NCI-H1048 (cell line): ENCODE results near the gene ANKRD17.
"Not testable (repeated sequence)": the region's sequence is repeated elsewhere in the genome, so short reads cannot be mapped to it uniquely, and the experiment has no call there.

Experiments
- DNase-seq: peaks from one replicate; lab custom pipeline; 2025; lab: John Stamatoyannopoulos, UW

The ANKRD17 gene, protein sequence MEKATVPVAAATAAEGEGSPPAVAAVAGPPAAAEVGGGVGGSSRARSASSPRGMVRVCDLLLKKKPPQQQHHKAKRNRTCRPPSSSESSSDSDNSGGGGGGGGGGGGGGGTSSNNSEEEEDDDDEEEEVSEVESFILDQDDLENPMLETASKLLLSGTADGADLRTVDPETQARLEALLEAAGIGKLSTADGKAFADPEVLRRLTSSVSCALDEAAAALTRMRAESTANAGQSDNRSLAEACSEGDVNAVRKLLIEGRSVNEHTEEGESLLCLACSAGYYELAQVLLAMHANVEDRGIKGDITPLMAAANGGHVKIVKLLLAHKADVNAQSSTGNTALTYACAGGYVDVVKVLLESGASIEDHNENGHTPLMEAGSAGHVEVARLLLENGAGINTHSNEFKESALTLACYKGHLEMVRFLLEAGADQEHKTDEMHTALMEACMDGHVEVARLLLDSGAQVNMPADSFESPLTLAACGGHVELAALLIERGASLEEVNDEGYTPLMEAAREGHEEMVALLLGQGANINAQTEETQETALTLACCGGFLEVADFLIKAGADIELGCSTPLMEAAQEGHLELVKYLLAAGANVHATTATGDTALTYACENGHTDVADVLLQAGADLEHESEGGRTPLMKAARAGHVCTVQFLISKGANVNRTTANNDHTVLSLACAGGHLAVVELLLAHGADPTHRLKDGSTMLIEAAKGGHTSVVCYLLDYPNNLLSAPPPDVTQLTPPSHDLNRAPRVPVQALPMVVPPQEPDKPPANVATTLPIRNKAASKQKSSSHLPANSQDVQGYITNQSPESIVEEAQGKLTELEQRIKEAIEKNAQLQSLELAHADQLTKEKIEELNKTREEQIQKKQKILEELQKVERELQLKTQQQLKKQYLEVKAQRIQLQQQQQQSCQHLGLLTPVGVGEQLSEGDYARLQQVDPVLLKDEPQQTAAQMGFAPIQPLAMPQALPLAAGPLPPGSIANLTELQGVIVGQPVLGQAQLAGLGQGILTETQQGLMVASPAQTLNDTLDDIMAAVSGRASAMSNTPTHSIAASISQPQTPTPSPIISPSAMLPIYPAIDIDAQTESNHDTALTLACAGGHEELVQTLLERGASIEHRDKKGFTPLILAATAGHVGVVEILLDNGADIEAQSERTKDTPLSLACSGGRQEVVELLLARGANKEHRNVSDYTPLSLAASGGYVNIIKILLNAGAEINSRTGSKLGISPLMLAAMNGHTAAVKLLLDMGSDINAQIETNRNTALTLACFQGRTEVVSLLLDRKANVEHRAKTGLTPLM (N-terminal part only)

DNA sequence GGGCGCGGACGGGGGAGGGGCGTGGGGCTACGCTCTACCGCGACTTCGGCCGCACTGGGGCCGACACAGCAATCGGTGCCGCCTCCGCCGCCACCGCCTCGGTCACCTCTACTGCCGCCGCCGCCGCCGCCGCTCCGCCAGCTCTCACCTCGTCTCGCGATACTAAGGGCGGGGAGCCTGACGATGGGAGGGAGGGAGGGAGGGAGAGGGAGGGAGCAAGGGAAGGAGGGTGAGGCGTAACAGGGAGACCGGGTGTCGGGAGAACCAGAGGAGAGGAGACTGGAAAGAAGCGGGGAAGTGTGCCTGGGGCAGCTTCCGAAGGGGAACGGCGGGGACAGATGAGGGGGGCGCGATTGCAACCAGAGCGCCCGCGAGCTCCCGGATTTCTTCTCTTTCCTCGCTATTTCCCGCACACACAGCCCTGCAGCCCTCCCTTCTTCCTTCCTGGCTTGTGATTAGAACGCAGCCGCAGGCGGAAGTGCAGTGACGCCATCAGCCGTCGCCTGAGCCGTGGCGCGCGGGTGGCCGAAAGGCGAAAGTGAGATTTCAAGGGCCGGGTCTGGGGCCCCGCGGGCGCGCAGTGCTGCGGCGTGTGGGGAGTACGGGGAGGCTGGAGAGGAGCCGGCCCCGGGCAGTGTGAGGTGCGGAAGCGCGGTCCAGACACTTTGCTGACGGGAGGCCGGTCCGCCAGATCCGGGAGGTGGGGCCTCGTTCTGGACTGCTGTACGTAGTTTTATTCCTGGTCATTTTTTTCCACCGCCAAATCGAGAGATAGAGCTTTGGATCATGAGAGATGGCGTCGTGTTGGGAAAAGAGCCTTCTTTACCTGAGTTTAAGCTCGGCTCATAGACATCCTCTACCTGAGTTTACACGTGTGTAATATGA is at the start of gene ANKRD17:
TSS of gene ANKRD17 (minus strand) at position 113 of the 885 bp plus-strand sequence. CDS start 130 bp downstream, outside the sequence.
- DNase-seq: peak; percentile 88

DNA sequence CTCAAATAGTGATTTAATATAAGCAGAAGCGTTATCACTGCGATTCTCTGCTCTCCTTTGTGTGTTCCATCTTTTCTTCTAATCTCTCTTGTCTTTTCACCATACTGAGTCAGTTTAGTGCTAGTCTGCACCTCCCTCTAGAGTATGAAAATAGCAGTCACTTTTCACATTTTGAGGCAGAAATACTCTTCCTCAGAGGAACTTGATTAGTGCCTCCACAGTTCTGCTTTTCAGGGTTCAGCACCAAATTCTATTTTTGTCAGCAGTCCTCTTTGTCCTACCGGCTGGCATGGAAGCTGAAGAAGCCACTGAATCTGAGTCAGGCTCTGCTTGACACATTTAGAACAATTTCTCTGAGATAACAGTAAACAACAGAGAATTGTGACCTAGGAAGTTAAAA is 49.7 kb upstream of the ANKRD17 start:
- no peak for DNase-seq

DNA sequence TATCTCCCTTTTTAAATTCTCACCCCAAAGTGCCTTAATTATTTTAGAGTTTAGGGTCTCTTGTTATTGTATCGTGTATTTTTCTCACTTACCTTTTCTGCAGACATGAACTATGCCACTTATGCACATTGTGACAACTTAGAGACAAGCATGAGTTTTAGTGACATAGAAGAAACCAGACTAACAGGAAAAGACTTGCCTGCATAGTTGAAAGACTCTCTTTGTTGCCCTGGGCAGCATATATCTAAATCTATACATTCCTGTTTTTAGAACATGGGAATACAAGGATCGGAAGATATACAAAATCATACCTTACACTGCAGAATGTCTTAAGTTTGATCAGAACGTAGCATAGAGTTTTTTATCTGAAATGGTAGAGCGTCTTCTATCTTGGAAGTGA is 45.1 kb upstream of the ANKRD17 start:
- no peak for DNase-seq

DNA sequence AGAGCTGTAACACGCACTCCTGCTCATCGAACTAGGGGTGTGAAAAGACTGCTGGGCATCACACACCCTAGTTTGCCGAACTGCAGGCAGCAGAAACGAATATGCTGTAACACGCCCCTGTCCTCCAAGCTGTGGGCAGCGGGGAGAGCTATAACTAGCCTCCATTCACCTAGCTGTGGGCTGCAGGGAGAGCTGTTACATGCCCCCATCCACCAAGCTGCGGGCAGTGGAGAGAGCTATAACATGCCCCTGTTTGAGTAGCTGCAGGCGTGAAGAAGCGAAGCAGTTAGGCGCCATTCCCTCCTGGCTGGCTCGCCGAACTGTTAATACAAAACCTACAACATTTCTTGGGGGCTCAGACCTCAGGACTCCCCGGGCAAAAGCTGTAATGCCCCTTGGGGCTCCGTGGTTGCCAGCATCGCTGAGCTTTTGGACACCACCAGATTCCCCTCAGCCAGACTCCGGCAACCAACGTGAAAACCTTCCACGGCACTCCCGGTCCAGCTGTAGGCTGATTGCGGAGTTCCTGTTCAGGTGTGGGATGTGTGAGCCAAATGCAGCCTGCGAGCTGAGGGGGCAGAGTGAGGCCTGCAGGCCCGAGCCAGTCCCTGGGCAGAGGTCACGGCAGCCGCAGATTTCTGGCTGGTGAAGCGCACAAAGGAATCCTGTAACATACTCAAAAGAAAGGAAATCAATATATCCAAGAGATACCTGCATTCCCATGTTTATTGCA is 41.1 kb upstream of the ANKRD17 start:
- no peak for DNase-seq

DNA sequence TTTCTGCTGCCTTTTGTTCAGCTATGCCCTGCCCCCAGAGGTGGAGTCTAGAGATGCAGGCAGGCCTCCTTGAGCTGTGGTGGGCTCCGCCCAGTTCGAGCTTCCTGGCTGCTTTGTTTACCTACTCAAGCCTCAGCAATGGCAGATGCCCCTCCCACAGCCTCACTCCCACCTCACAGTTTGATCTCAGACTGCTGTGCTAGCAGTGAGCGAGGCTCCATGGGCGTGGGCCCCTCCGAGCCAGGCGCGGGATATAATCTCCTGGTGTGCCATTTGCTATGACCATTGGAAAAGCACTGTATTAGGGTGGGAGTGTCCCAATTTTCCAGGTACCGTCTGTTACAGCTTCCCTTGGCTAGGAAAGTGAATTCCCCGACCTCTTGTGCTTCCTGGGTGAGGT is 34.1 kb upstream of the ANKRD17 start:
- not testable (repeated sequence) for DNase-seq

DNA sequence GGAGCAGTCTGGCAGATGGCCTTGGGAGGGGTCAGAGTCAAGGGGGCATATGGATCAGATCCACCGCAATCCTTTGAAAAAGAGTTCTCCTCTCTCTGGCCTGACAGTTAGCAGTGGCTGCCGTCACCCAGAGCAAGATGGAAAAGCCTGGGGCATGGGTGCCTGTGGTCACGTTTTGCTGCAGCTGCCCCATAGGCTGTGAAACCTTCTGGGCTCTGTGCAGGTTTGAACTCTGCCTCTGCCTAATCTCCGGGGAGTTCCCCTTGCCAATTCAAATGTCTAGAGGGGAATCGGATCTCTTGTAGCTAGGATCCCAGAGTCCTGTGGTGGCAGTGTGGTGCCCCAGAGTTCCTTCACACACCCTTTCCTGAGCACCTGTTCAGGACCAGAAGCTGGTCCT is 23.4 kb upstream of the ANKRD17 start:
- DNase-seq: no peak

DNA sequence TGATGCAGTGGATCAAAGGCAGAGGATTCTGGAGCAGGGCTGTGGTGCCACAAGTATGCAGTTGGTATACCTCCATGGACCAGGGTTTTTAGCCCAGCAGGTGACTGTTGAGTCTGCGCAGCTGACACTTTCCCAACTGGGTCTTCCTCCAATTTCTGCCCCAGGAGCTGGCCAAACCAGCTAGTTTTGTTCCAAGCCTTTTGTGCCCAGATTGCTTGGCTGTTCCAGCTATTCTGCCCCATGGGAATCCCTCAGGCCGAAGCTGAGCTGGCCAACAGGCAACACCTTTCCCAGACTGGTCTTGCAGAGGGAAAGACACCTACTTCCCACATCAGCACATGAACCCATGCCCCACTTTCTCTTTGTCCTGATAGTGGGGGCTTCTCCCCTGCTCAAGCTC is 22.8 kb upstream of the ANKRD17 start:
- DNase-seq: no peak

DNA sequence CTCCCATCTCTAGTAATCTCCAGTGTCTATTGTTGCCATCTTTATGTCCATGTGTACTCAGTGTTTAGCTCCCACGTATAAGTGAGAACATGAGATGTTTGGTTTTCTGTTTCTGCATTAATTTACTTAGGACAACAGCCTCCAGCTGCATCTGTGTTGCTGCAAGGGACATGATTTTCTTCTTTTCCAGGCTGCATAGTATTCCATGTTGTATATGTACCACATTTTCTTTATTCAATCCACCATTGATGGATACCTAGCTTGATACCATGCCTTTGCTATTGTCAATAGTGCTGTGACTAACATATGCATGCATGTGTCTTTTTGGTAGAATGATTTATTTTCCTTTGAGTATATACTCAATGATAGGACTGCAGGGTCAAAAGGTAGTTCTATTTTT is 18.6 kb upstream of the ANKRD17 start:
- DNase-seq: no peak

DNA sequence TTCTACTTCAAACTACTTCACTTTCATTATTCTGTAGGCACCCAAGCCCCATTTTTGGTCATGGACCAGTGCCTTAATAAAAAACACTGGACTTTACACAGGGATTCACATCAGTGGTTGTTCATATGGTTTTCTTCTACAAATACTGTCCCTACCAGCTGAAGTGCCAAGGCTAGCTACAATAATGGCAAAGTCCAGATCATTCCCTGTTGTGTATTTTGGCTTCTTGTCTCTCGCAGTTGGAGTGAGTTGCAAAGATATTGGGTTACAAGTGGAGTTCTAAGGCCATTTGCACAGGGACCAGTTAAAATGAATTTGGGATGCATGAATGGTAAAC is 16.7 kb upstream of the ANKRD17 start:
- DNase-seq: no peak

DNA sequence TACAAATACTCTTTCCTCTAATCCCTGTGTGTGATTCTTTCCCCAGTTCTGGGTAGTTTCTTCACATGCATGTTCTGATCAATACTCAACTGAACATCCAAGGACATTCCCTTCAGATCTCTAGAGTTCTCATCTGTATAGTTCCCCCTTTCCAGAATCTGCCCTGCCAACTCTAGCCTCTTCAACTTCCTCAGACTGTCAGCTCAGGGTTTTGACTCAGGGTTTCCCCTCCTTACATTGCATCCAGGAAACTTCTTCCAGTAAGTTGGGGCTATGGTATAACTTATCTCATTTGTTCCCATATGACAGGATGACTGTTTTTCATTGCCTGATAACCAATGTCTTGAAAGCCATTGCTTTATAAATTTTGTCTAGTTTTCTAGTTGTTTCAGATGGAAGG is 14.2 kb upstream of the ANKRD17 start:
- DNase-seq: no peak

DNA sequence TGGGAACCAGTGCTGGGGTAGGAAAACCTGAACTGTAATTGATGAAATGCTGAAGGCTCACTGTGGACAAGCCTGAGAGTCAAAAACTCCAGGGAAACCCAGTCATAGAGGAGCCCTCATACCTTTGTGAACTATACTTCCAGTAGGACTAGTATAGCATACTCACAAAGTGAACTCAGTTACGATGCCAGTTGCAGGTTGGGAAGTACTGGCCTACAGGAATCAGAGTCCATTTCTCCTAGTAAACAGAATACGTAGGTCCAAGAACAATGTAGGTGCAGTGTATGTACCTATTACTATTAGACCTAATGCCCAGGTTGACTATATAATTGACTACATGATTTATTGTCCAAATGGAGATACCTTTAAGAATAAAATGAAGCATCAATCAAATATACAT is 8.5 kb upstream of the ANKRD17 start:
- no peak for DNase-seq

DNA sequence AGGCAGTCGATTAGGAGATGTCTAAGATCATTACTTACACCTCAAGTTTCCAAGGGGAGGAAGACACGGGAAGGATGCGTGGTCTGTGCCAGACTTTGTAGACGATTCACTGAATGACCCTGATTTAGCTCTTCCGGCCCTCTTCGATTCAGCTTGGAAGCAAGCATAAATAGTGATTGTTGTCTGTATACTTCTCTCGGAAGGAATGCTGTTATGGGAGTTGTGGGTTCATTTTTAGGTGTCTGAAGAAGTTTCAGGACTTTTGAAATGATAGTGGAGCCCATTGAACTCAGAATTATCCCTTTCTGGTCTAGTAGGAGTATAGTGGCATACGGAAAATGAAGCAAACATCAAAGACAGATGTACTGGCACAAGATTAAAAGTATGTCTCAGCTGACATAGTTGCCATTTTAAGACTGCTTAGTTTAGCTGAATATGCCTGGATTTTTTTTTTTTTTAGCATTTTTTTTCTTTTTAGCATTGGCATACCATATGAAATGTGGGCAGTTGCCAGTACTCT is 1.0 kb upstream of the ANKRD17 start:
- DNase-seq: no peak

DNA sequence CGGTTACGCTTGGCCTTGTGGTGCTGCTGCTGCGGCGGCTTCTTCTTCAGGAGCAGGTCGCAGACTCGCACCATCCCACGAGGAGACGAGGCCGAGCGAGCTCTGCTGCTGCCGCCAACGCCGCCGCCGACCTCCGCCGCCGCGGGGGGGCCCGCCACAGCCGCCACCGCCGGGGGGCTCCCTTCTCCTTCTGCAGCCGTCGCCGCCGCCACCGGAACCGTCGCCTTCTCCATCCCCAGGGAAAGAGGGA is 237 bp downstream of the ANKRD17 start:
- DNase-seq: no peak

DNA sequence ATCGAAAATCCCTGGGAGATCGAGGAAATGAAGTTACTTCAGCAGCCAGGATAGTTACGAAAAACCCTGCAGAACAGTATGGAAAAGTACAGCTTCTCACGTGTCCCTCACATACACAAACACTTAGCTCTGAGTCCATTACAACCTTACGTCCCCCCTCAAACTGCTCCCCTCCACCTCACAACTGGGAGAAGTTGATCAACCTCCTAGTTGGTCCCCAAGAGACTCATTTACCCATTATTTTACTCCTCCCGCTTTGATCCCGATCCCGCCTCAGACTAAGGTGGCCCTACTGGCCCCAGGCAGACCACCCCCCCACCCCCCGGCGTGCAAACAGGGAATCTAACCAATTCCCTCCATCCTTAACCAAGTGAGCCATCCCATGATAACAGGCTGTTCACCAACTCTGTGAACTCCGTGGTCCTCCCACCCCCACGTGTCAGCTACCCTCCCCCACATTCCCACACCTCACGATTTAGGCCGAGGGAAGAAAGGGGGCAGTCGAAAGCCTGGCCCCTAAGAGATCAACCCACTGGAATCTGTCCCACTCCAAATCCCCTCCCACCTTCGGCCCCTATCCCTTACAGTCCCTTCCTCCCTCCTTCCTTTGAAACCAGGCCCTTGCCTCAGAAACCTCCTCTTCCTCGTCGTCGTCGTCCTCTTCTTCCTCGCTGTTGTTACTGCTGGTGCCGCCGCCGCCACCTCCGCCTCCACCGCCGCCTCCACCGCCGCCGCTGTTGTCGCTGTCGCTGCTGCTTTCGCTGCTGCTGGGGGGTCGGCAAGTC is 755 bp downstream of the ANKRD17 start:
- DNase-seq: no peak

DNA sequence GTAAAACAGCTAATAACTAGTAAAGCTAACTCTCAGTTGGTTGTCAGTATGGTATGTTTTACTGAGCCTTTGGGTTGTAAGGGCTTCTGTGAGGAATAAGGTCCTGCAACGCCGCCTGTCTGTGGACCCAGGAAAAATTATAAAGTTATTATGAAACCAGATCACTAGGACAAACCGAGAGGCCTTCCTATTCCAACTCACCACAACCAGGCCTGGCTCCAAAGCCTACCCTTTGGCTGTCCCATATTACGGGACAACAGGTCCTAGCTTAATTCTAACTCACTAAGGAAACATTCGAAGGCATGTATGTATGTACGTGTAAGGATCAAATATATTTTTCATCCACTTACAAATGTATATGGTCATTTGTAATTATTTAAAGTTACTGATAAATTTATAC is 1.4 kb downstream of the ANKRD17 start:
- DNase-seq: no peak

DNA sequence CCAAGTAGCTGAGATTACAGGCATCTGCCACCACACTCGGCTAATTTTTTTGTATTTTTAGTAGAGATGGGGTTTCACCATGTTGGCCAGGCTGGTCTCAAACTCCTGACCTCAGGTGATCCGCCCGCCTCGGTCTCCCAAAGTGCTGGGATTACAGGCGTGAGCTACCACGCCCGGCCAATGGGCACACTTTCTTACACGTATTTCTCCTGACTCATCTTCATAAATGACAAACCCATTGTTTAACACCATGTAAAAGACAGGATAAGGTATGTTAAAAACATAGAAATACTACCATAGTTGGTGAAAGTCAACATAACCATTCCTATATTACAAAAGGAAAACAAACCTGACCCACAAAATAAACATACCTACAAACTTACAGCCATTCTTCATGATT is 2.8 kb downstream of the ANKRD17 start:
- DNase-seq: not testable (repeated sequence)

DNA sequence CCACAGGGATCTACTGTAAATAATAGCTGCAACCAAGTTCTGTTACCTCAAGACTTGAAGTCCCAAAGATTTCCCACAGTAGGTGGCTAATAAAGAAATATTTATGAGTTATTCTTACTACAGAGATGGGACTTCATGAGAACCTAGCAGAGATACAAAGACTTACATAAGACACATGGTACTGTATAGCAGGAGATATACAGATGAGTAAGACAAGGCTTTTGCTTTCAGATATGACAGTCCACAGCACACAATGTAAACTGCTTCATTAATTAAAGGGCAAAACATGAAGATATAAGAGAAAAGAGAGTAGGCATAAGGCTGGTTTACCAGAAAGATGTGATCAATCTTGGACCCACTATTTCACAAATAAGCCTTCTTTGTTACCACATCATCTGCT is 6.6 kb downstream of the ANKRD17 start:
- no peak for DNase-seq

DNA sequence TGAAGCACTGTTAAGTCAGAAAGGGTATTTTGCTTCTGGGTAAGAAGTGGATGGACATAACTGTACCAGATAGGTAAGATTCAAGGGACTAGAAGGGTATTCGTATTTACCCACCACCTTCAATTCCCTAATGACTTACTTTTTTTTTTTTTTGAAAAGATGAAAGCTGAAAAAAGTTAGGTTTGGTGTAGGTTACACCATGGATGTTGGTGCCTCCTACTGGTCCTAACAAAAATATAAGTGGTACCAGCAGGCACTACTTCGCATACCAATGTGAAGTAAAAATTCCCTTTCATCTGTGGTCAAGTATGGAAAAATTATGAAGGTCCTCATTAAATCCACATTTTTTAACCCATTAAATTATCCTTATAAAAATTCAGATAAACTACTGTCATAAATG is 7.2 kb downstream of the ANKRD17 start:
- no peak for DNase-seq

DNA sequence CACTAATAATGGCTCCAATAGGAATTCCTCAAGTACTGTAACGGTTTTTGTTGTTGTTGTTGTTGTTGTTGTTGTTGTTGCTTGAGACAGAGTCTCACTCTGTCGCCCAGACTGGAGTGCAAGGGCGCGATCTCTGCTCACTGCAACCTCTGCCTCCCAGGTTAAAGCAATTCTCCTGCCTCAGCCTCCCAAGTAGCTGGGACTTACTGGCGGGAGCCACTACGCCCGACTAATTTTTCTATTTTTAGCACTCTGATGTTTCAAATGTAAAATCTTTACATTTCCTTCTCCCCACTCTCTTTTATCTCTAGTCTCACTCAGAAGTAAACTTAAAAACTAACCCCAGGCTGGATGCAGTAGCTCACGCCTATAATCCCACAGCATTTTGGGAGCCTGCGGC is 8.0 kb downstream of the ANKRD17 start:
- DNase-seq: no peak

DNA sequence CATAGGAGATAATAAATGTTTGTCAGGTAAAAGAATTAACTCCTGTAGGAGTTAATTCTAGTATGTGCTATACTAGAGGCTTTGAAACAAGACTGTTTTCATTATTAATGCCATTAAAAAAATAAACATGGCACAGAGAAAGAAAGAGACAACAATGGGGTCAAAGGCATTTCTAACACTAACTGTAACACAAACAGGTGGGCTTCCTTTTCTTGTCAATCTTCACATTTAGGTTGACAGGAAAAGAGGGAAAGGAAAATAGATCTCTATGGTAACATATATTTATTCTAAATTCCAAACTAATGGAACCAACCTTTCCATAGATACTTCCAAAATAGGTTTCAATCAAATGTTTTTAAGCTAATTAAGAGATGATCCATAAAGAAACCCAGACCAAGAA is 9.8 kb downstream of the ANKRD17 start:
- no peak for DNase-seq
